IPS-18a (cell line): Measurements from ENCODE around the gene OIP5.
"Not testable (repeated sequence)": the region's sequence is repeated elsewhere in the genome, so short reads cannot be mapped to it uniquely, and the experiment has no call there.

Source experiments
- H3K27ac ChIP-seq: one replicate; pipeline ENCODE4 v1.5.1; 2013; ENCODE audit warnings: low read length
- H3K27me3 ChIP-seq: one replicate; pipeline ENCODE4 v1.6.1; 2013; ENCODE audit warnings: mild to moderate bottlenecking, low read length; ENCODE audit not compliant: control insufficient read depth, insufficient read depth
- H3K36me3 ChIP-seq: one replicate; pipeline ENCODE4 v1.6.1; 2013; ENCODE audit warnings: low read depth, low read length; ENCODE audit not compliant: control insufficient read depth
- H3K4me1 ChIP-seq: one replicate; pipeline ENCODE4 v1.6.1; 2013; ENCODE audit warnings: low read depth, low read length; ENCODE audit not compliant: control insufficient read depth
- H3K4me3 ChIP-seq: one replicate; pipeline ENCODE4 v1.5.1; 2013; ENCODE audit warnings: low read length
- H3K9ac ChIP-seq: one replicate; pipeline ENCODE4 v1.6.1; 2013; ENCODE audit warnings: mild to moderate bottlenecking, low read length, moderate library complexity
- H3K9me3 ChIP-seq: one replicate; pipeline ENCODE4 v1.6.1; 2013; ENCODE audit warnings: low read depth, low read length; ENCODE audit not compliant: control insufficient read depth

OIP5 gene

GRCh38 chr15:41334293-41335120, 2.1 kb upstream of the OIP5 start:
- Histone ChIP-seq H3K4me1 (peaks cover 7% of the 10 kb centered on the region), H3K27me3 (no peaks in the 10 kb centered on the region), H3K27ac (no peak overlapping the region), H3K36me3 (peaks cover 6% of the 10 kb centered on the region), H3K9ac (no peak overlapping the region), H3K4me3 (peak overlapping the region; percentile 87), H3K9me3 (no peaks in the 10 kb centered on the region)

- peaks cover under 1% of the 10 kb centered on the region for H3K36me3 ChIP-seq
These were observed 703 bp upstream of the OIP5 start for GRCh38 chr15:41333026-41333562.

GRCh38 chr15:41331833-41332193, 578 bp downstream of the OIP5 start:
- Histone ChIP-seq H3K4me1 (peaks cover 7% of the 10 kb centered on the region), H3K27me3 (no peaks in the 10 kb centered on the region), H3K9me3 (no peaks in the 10 kb centered on the region), H3K4me3 (peak overlapping the region; percentile 87), H3K9ac (peak overlapping the region; percentile 90), H3K27ac (no peak overlapping the region), H3K36me3 (no peaks in the 10 kb centered on the region)

More at GRCh38 chr15:41333026-41333562, 703 bp upstream of the OIP5 start:
- H3K9ac ChIP-seq = peak overlapping the region; percentile 90
- H3K4me3 ChIP-seq = peak overlapping the region; percentile 87
- no peaks in the 10 kb centered on the region for H3K9me3 ChIP-seq
- peak overlapping the region; percentile 73 for H3K27ac ChIP-seq
- peaks cover 7% of the 10 kb centered on the region for H3K4me1 ChIP-seq
- no peaks in the 10 kb centered on the region for H3K27me3 ChIP-seq

- H3K9ac ChIP-seq = peak overlapping the region; percentile 90
- no peaks in the 10 kb centered on the region for H3K27me3 ChIP-seq
- H3K4me1 ChIP-seq = peaks cover 7% of the 10 kb centered on the region
- no peak overlapping the region for H3K27ac ChIP-seq
- no peaks in the 10 kb centered on the region for H3K9me3 ChIP-seq
- no peaks in the 10 kb centered on the region for H3K36me3 ChIP-seq
- peak overlapping the region; percentile 87 for H3K4me3 ChIP-seq
These were observed 1.1 kb downstream of the OIP5 start for GRCh38 chr15:41331281-41331680.

- Histone ChIP-seq H3K36me3 (peaks cover 7% of the 10 kb centered on the region), H3K4me3 (no peak overlapping the region), H3K9ac (no peak overlapping the region), H3K9me3 (no peaks in the 10 kb centered on the region), H3K4me1 (no peaks in the 10 kb centered on the region), H3K27me3 (no peaks in the 10 kb centered on the region), H3K27ac (no peak overlapping the region)
These were observed 8.8 kb downstream of the OIP5 start for GRCh38 chr15:41323611-41324010.

- H3K27ac ChIP-seq, H3K4me3 ChIP-seq, H3K9ac ChIP-seq, H3K27me3 ChIP-seq, H3K9me3 ChIP-seq, H3K4me1 ChIP-seq: not testable (repeated sequence)
- peaks cover 12% of the 10 kb centered on the region for H3K36me3 ChIP-seq
These were observed 11.5 kb downstream of the OIP5 start for GRCh38 chr15:41320805-41321330.

GRCh38 chr15:41309226-41309905, 23.0 kb downstream of the OIP5 start:
- Histone ChIP-seq H3K36me3 (peaks cover 23% of the 10 kb centered on the region), H3K27ac (no peak overlapping the region), H3K4me3 (no peak overlapping the region)

GRCh38 chr15:41307679-41308078, 24.7 kb downstream of the OIP5 start:
- H3K4me1 ChIP-seq = peaks cover 15% of the 10 kb centered on the region
- H3K36me3 ChIP-seq = peaks cover 16% of the 10 kb centered on the region
- no peak overlapping the region for H3K27ac ChIP-seq
- no peaks in the 10 kb centered on the region for H3K27me3 ChIP-seq
- H3K9me3 ChIP-seq = no peaks in the 10 kb centered on the region
- no peak overlapping the region for H3K4me3 ChIP-seq
- no peak overlapping the region for H3K9ac ChIP-seq

More at GRCh38 chr15:41309226-41309905, 23.0 kb downstream of the OIP5 start:
- Histone ChIP-seq H3K9ac (no peak overlapping the region), H3K4me1 (no peaks in the 10 kb centered on the region), H3K27me3 (no peaks in the 10 kb centered on the region), H3K9me3 (no peaks in the 10 kb centered on the region)

GRCh38 chr15:41304149-41304770, 28.1 kb downstream of the OIP5 start:
- H3K27ac ChIP-seq = no peak overlapping the region
- no peaks in the 10 kb centered on the region for H3K27me3 ChIP-seq
- H3K9ac ChIP-seq = no peak overlapping the region
- H3K36me3 ChIP-seq = peaks cover 10% of the 10 kb centered on the region
- peaks cover 20% of the 10 kb centered on the region for H3K4me1 ChIP-seq
- H3K4me3 ChIP-seq = no peak overlapping the region
- H3K9me3 ChIP-seq = no peaks in the 10 kb centered on the region

- Histone ChIP-seq H3K27ac (no peak overlapping the region), H3K36me3 (peaks cover 31% of the 10 kb centered on the region), H3K27me3 (no peaks in the 10 kb centered on the region)
These were observed 30.8 kb downstream of the OIP5 start for GRCh38 chr15:41301587-41301986.

GRCh38 chr15:41301139-41301538, 31.3 kb downstream of the OIP5 start:
- H3K9me3 ChIP-seq, H3K9ac ChIP-seq, H3K4me3 ChIP-seq, H3K27me3 ChIP-seq, H3K27ac ChIP-seq: not testable (repeated sequence)
- Histone ChIP-seq H3K4me1 (peaks cover 20% of the 10 kb centered on the region), H3K36me3 (peaks cover 32% of the 10 kb centered on the region)

More at GRCh38 chr15:41301587-41301986, 30.8 kb downstream of the OIP5 start:
- peaks cover 20% of the 10 kb centered on the region for H3K4me1 ChIP-seq
- H3K9ac ChIP-seq = no peak overlapping the region
- no peaks in the 10 kb centered on the region for H3K9me3 ChIP-seq
- H3K4me3 ChIP-seq = no peak overlapping the region
